Measurements from ENCODE around the gene HERPUD1.
"Not testable (repeated sequence)": the region's sequence is repeated elsewhere in the genome, so short reads cannot be mapped to it uniquely, and the experiment has no call there.

The HERPUD1 gene

GRCh38 chr16:56983211-56983751 is 51.3 kb downstream of the HERPUD1 start:
- FAIRE-seq: no peak

GRCh38 chr16:56984639-56985038 is 52.7 kb downstream of the HERPUD1 start:
- no peak for FAIRE-seq

GRCh38 chr16:56985288-56985961 is 53.5 kb downstream of the HERPUD1 start:
- no peak for FAIRE-seq

- FAIRE-seq: no peak
Observed at GRCh38 chr16:56985962-56986360, 54.0 kb downstream of the HERPUD1 start.

- no peak for FAIRE-seq
Observed at GRCh38 chr16:56986361-56986760, 54.4 kb downstream of the HERPUD1 start.

- FAIRE-seq: not testable (repeated sequence)
Observed at GRCh38 chr16:56986908-56987307, 55.0 kb downstream of the HERPUD1 start.

GRCh38 chr16:56987692-56988091 is 55.8 kb downstream of the HERPUD1 start:
- no peak for FAIRE-seq

GRCh38 chr16:56988161-56988947 is 56.4 kb downstream of the HERPUD1 start:
- no peak for FAIRE-seq

GRCh38 chr16:56988948-56989945 is 57.3 kb downstream of the HERPUD1 start, which contains the start of gene NLRC5:
NLRC5 (plus strand) TSS chr16:56989557; CDS start chr16:57020713, 31,156 bp downstream.
- no peak for FAIRE-seq

- no peak for FAIRE-seq
Observed at GRCh38 chr16:56989988-56990387, 58.0 kb downstream of the HERPUD1 start.

GRCh38 chr16:56990407-56991286 is 58.7 kb downstream of the HERPUD1 start:
- FAIRE-seq: no peak

GRCh38 chr16:56992431-56992830 is 60.5 kb downstream of the HERPUD1 start:
- not testable (repeated sequence) for FAIRE-seq

- no peak for FAIRE-seq
Observed at GRCh38 chr16:56993204-56993603, 61.3 kb downstream of the HERPUD1 start.

- FAIRE-seq: no peak
Observed at GRCh38 chr16:56994311-56994710, 62.4 kb downstream of the HERPUD1 start.
